ENCODE measurements around the gene PHKA2.

PHKA2 gene

GRCh38 chrX:18887177-18887824 lies 96.6 kb downstream of the PHKA2 start:
- no peak for DNase-seq

- DNase-seq = peak; percentile 40
Observed at GRCh38 chrX:18886344-18887161, 97.4 kb downstream of the PHKA2 start.

GRCh38 chrX:18886005-18886343 lies 97.9 kb downstream of the PHKA2 start:
- no peak for DNase-seq

DNA sequence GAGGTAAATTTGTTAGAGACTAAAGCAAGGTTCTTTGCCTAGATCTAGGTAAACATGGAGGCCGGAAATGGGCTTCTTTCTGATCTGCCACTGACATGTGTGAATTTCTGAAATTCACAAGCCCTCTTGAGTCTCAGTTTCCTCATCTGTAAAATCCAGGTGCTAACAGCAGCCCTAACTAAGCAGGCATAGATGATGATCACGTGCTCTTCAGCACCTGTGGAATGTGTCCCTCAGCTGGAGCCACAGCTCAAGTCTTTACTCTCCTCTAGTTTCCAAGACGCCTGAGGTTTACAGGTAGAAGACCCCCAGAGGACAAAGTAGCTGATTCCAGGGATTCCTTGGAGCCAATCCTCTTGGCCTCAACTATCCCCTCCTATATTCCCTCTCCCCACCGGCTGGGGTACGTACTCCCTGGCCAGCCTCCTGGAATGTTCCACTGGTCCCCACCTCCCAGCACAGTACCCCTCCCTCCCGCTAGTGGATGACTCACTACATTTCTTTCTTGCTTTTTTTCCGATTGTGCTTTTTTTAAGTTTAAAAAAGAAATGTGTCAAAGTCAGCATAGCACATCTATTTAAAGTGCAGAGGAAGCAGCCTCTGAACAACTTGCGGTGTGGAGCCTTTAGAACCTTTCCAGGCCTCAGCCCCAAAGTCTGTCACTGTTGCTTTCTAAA lies 98.4 kb downstream of the PHKA2 start:
- DNase-seq = no peak

- DNase-seq = no peak
Observed at GRCh38 chrX:18884916-18885315, 99.0 kb downstream of the PHKA2 start.

GRCh38 chrX:18883961-18884765 lies 99.8 kb downstream of the PHKA2 start:
- no peak for DNase-seq

GRCh38 chrX:18883234-18883960 lies 100.5 kb downstream of the PHKA2 start:
- DNase-seq = no peak

DNA sequence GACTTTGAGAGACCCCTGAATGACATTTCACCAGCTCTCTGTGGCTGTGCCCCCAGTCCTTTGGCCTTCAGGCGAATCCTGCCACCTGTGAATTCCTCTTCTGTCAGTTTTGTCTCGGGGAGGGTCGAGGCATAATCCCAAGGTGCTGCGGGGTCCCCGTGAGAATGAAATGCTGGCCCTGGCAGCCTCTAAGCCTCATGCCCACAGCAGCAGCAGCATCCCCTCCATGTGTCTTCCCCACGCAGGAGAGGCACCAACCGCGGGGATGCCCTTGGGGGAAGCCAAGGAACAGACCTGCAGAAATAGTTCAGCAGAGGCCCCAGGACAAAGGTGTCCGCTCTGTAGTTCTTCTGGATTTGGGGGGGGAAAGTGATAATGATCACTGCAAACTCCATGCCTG lies 104.8 kb downstream of the PHKA2 start:
- no peak for DNase-seq

DNA sequence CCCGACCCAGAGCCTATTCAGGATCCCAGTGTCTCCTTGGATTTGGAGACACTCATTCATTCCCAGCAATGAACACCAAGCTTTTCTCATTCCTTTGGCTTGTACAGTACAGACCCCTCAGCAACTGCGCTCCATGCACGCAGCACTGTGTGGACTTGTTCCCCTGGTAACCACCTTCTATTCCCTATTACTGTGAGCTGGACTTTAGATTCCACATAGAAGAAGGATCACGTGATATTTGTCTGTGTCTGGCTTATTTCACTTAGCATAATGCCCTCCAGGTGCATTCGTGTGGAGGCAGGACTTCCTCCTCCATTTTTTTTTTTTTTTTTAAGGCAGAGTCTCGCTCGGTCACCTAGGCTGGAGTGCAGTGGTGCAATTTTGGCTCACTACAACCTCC lies 106.4 kb downstream of the PHKA2 start:
- DNase-seq = no peak

DNA sequence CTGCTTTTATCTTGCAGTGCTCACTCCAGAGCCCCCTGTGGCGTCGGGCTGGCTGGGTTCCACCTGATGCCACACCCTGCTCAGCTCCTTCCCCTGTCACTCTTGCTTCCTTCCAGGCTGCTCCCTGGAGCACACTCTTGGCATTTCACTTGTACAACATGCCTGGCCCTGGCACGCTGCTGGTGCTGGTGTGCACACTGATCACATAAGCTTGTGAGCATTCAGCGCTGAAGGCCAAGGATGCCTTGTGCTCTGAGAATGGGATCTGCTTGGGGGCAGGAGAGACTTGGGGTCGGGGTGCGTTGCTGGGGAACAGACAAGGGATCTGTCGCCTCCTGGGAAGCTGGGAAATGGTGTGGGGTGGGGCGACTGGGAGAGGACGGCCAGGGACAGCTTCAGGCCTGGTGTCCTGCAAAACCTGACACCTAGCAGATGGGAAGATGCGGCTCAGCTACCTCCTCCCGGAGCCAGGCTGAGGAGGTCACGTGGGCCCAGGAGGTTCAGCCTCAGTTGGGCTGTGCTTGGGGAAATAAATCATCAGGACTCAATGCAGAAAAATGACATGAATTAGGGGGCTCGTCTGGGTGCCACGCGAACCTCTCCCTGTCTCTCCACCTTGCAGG lies 108.5 kb downstream of the PHKA2 start:
- DNase-seq = no peak

- DNase-seq = no peak
Observed at GRCh38 chrX:18874560-18875255, 109.2 kb downstream of the PHKA2 start.

DNA sequence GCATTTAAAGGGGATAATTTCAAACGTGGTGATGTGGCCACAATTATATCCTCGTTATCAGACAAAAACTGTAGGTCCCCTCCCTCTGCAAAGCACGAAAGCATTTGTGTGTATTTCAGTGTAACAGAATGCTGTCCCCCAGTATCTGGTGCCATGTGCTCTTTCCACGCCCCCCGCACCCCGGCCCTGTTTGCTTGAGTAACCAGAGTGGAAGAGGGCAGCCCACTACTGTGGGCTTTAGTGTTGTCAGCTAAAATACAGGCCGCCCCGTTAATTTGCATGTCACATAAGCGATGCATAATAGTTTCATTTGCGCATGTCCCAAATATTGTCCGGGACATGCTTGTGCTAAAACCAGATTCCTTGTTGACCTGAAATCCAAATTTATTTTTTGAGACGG lies 110.1 kb downstream of the PHKA2 start:
- no peak for DNase-seq

- DNase-seq = no peak
Observed at GRCh38 chrX:18873189-18873791, 110.6 kb downstream of the PHKA2 start.

- DNase-seq = no peak
Observed at GRCh38 chrX:18872621-18873020, 111.3 kb downstream of the PHKA2 start.

- DNase-seq = no peak
Observed at GRCh38 chrX:18871970-18872369, 111.9 kb downstream of the PHKA2 start.

GRCh38 chrX:18871161-18871890 lies 112.6 kb downstream of the PHKA2 start:
- no peak for DNase-seq

GRCh38 chrX:18864390-18864920 lies 119.5 kb downstream of the PHKA2 start:
- no peak for DNase-seq

DNA sequence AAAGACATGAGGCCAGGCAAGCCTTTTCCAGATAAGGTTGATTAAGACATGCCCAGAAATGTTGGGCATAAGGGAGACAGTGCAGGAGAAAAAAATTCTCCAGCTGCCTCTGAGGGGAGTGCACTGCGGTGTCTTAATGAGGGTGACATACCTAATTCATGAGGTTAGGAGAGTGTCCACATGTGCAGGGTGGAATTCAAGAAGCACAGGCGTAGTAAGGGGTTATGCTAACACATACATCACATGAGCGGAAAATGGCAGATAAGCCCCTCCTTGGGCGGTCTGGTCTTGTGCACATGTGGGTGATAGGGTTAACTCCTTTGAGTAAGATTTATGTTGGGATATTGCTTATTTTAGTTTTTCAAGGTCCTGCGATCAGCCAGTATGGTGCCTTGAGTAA lies 122.4 kb downstream of the PHKA2 start:
- no peak for DNase-seq

DNA sequence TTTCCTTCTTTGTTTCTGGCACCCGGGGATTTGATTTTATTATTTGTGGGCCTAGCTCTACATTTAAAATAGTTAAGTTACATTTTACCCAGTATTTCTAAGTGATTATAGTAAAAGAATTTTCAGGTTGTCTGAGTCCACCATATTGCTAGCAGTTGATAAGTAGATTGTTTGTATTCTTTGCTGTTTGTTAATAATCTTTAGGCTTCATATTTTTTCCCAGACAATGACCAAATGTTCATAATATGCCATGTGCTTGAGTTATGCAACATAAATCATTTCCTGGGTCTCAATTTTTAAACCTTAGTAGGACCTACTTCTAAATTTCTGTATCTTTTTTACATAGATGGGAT lies 127.3 kb downstream of the PHKA2 start:
- no peak for DNase-seq
